HL-60 (cell line): ENCODE measurements around the gene C4BPB.

Experiments
- DNase-seq, 2 experiments: peaks; one replicate each; pipeline ENCODE4 v3.0.0-alpha.2; 2010 to 2020; ENCODE audit warnings: low read depth in 1 of 2, low spot score in 1 of 2
- H3K27ac ChIP-seq: fragments of 250-450 bp; sonication (Bioruptor Pico); replicated peaks from 2 replicates; pipeline ENCODE4 v1.5.1; 2020; ENCODE audit warnings: mild to moderate bottlenecking, moderate library complexity
- H3K27me3 ChIP-seq: fragments of 250-450 bp; sonication (Bioruptor Pico); 2 replicates; pipeline ENCODE4 v1.5.1; 2021; ENCODE audit warnings: mild to moderate bottlenecking, moderate library complexity; ENCODE audit not compliant: insufficient read depth, poor library complexity, severe bottlenecking
- H3K4me3 ChIP-seq: replicated peaks from 2 replicates; pipeline ENCODE4 v1.5.1; 2011; ENCODE audit warnings: mild to moderate bottlenecking, control low read depth, low read length; ENCODE audit not compliant: insufficient read depth
- CTCF ChIP-seq: IDR thresholded peaks from one replicate; pipeline ENCODE4 v1.5.1; 2011; ENCODE audit warnings: low read length, control low read depth, inconsistent platforms; ENCODE audit not compliant: insufficient read depth
- GABPA ChIP-seq: IDR thresholded peaks from 2 replicates; pipeline ENCODE4 v1.6.1; 2012; ENCODE audit warnings: low read depth
- POLR2AphosphoS5 ChIP-seq: IDR thresholded peaks from 2 replicates; pipeline ENCODE4 v1.6.1; 2012; ENCODE audit warnings: low read depth
- REST ChIP-seq: IDR thresholded peaks from 2 replicates; pipeline ENCODE4 v1.6.1; 2012; ENCODE audit warnings: low read depth; ENCODE audit not compliant: insufficient replicate concordance
- SPI1 ChIP-seq: IDR thresholded peaks from 2 replicates; pipeline ENCODE4 v1.6.1; 2012; ENCODE audit warnings: low read depth, mild to moderate bottlenecking, borderline replicate concordance

Gene C4BPB

DNA sequence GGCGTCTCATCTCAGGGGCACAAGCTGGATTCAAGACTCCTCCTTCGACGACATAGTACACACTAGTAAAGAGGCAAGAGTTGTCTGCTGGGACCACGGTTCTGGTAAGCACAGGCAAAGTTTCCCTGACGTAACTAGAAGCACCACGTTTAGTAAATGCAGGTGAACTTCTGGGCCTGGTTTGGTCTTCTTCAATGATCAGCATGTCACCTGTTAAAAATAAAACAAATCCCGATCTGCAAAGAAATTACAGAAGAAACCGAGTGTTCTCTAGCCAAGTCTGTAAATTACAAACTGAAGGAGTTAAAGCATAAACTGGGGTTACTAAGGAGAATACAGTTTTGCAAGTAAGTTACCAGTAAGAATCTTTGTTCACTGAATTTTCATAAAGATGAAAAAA lies 39.1 kb upstream of the C4BPB start:
- no peak for DNase-seq
- no peak overlapping the region; the same call in 1 of the 2 replicates for H3K4me3 ChIP-seq
- peak overlapping the region; percentile 79 for H3K27ac ChIP-seq
- no peaks in the 10 kb centered on the region for H3K27me3 ChIP-seq
- no peak for TF ChIP-seq SPI1
- TF ChIP-seq POLR2AphosphoS5 = no peak
- TF ChIP-seq GABPA = no peak
- no peak for TF ChIP-seq REST
- no peak for TF ChIP-seq CTCF

- Histone ChIP-seq H3K27ac (peak overlapping the region; percentile 79), H3K27me3 (no peaks in the 10 kb centered on the region), H3K4me3 (peak overlapping the region; percentile 96)
- TF ChIP-seq CTCF (peak; percentile 31), POLR2AphosphoS5 (no peak)
- DNase-seq = peak; percentile 28 to 62
Measured at GRCh38 chr1:207049974-207050391, 38.7 kb upstream of the C4BPB start.

DNA sequence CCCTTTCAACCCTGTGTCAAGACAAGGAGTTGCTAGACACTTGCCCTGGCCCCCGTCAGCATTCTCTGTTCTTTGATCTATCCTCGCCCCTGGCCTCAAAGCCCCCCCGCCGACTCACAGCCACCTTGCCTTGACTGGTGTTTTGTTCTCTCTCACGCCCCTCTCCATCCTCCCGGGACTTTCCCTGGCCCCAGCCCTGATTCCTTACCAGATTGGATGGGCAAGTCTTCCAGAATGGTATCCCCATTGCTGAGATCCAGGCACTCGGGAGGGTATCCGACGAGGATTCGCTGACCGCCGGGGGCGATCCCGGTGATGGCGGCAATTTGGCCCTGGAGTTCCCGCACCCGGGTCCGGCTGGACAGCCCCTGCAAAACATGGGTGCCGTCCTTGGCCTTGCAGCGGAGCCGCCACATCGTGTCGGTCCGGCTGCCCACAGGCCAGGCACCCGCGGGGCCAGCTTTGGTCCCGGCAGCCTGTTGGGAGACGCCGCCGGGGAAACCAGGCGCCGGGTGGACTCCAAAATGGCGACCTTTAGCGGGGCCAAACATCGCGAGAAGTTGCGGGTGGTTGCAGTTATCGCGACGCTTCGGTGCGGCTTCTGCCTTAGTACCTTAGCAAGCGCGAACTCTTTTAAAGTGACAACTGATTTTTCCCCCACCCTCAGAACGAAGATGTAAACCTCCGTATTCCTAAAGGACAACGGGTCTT lies 38.0 kb upstream of the C4BPB start:
- H3K27me3 ChIP-seq = no peaks in the 10 kb centered on the region
- peak; percentile 78 to 90 for DNase-seq
- no peak for TF ChIP-seq GABPA
- no peak for TF ChIP-seq CTCF
- peak; percentile 16 for TF ChIP-seq REST
- peak; percentile 33; the same call in 1 of the 2 replicates for TF ChIP-seq POLR2AphosphoS5
- peak overlapping the region; percentile 79 for H3K27ac ChIP-seq
- peak overlapping the region; percentile 96 for H3K4me3 ChIP-seq
